Adipose tissue (tissue), 3 donors: ENCODE data around the gene ASTN2. TPM values are rescaled to one million over a fixed set of nuclear protein-coding genes. Genes with fewer than 3 reads are reported as not detected.

ENCODE experiments used
- H3K27ac ChIP-seq: one replicate; pipeline ENCODE4 v1.5.1; 2013; ENCODE audit warnings: low read depth, low read length
- WGBS, 3 donors: extraction: QIAGEN DNeasy Blood & Tissue Kit; methylation state at CpG; one replicate each; pipeline ENCODE4 v1.1.7; 2013; 5-methylcytosine and 5-hydroxymethylcytosine counted together
- polyA plus RNA-seq, 3 donors: library from polyadenylated mRNA; stranded (reverse); fragments of 200-250 nt; gene quantifications; one replicate each; pipeline ENCODE4 v1.2.3, GENCODE V29; 2013
- donor health status: healthy with polysubstance abuse.
- donor health status: Bipolar disorder and iron deficiency.
- donor health status: healthy.

Gene ASTN2
- polyA plus RNA-seq, 3 donors = 2.8 to 4.5 (median 3.0) TPM

- 74 to 82% (median 80%) methylated on average over 4 of the region's 4 CpGs for WGBS, 3 donors
These were observed 980.5 kb downstream of the ASTN2 start for GRCh38 chr9:116434314-116434713.

GRCh38 chr9:116432051-116432450, 982.8 kb downstream of the ASTN2 start:
- no peak overlapping the region for H3K27ac ChIP-seq
- WGBS, 3 donors = 88 to 97% (median 94%) methylated on average over 1 of the region's 1 CpG

More at GRCh38 chr9:116434314-116434713, 980.5 kb downstream of the ASTN2 start:
- H3K27ac ChIP-seq = no peak overlapping the region

- no peak overlapping the region for H3K27ac ChIP-seq
- 60 to 88% (median 78%) methylated on average over 3 of the region's 3 CpGs for WGBS, 3 donors
These were observed 984.0 kb downstream of the ASTN2 start for GRCh38 chr9:116430849-116431248.

GRCh38 chr9:116425244-116425643, 989.6 kb downstream of the ASTN2 start:
- H3K27ac ChIP-seq = no peak overlapping the region
- 69 to 100% (median 82%) methylated on average over 2 of the region's 2 CpGs for WGBS, 3 donors

GRCh38 chr9:116423149-116423548, 991.7 kb downstream of the ASTN2 start:
- no peak overlapping the region for H3K27ac ChIP-seq
- WGBS, 3 donors = 84 to 91% (median 84%) methylated on average over 1 of the region's 1 CpG

- WGBS, 3 donors = 87 to 96% (median 91%) methylated on average over 5 of the region's 5 CpGs
- no peak overlapping the region for H3K27ac ChIP-seq
These were observed 992.5 kb downstream of the ASTN2 start for GRCh38 chr9:116422119-116422979.

GRCh38 chr9:116420993-116421538, 993.8 kb downstream of the ASTN2 start:
- no peak overlapping the region for H3K27ac ChIP-seq
- WGBS, 3 donors = 81 to 91% (median 89%) methylated on average over 1 of the region's 1 CpG

GRCh38 chr9:116419181-116419580, 995.7 kb downstream of the ASTN2 start:
- H3K27ac ChIP-seq = no peak overlapping the region

GRCh38 chr9:116417464-116417863, 997.4 kb downstream of the ASTN2 start:
- 87 to 100% (median 91%) methylated on average over 2 of the region's 2 CpGs for WGBS, 3 donors
- no peak overlapping the region for H3K27ac ChIP-seq

More at GRCh38 chr9:116419181-116419580, 995.7 kb downstream of the ASTN2 start:
- WGBS, 3 donors = 61 to 81% (median 80%) methylated on average over 3 of the region's 3 CpGs

GRCh38 chr9:116416421-116416820, 998.4 kb downstream of the ASTN2 start:
- WGBS, 3 donors = 92 to 100% (median 94%) methylated on average over 1 of the region's 1 CpG

GRCh38 chr9:116414374-116414773, 1000.5 kb downstream of the ASTN2 start:
- 68 to 82% (median 82%) methylated on average over 2 of the region's 2 CpGs for WGBS, 3 donors
- no peak overlapping the region for H3K27ac ChIP-seq

More at GRCh38 chr9:116416421-116416820, 998.4 kb downstream of the ASTN2 start:
- H3K27ac ChIP-seq = no peak overlapping the region

- WGBS, 3 donors = 71 to 94% (median 89%) methylated on average over 1 of the region's 1 CpG
- H3K27ac ChIP-seq = no peak overlapping the region
These were observed 1003.4 kb downstream of the ASTN2 start for GRCh38 chr9:116411506-116411905.

GRCh38 chr9:116409638-116410037, 1005.2 kb downstream of the ASTN2 start:
- 77 to 90% (median 84%) methylated on average over 6 of the region's 6 CpGs for WGBS, 3 donors
- H3K27ac ChIP-seq = no peak overlapping the region

- H3K27ac ChIP-seq = no peak overlapping the region
- WGBS, 3 donors = 67 to 94% (median 80%) methylated on average over 2 of the region's 2 CpGs
These were observed 1005.7 kb downstream of the ASTN2 start for GRCh38 chr9:116409129-116409528.

- no peak overlapping the region for H3K27ac ChIP-seq
- WGBS, 3 donors = 75 to 89% (median 82%) methylated on average over 2 of the region's 2 CpGs
These were observed 1008.4 kb downstream of the ASTN2 start for GRCh38 chr9:116406469-116406868.

- 89 to 100% (median 95%) methylated on average over 1 of the region's 1 CpG for WGBS, 3 donors
- no peak overlapping the region for H3K27ac ChIP-seq
These were observed 1009.5 kb downstream of the ASTN2 start for GRCh38 chr9:116405321-116405720.

- 92 to 94% (median 93%) methylated on average over 3 of the region's 3 CpGs for WGBS, 3 donors
- no peak overlapping the region for H3K27ac ChIP-seq
These were observed 1010.6 kb downstream of the ASTN2 start for GRCh38 chr9:116404228-116404627.

GRCh38 chr9:116403171-116403570, 1011.7 kb downstream of the ASTN2 start:
- no peak overlapping the region for H3K27ac ChIP-seq

- H3K27ac ChIP-seq = no peak overlapping the region
- 91 to 95% (median 91%) methylated on average over 3 of the region's 3 CpGs for WGBS, 3 donors
These were observed 1019.2 kb downstream of the ASTN2 start for GRCh38 chr9:116395699-116396037.
